ENCODE data around the gene VWA1. TPM values are rescaled to one million over a fixed set of nuclear protein-coding genes. Genes with fewer than 3 reads are reported as not detected.
"Not testable (repeated sequence)": the region's sequence is repeated elsewhere in the genome, so short reads cannot be mapped to it uniquely, and the experiment has no call there.

VWA1 gene
- total RNA-seq, 2 experiments from 2014 or later = not detected

DNA sequence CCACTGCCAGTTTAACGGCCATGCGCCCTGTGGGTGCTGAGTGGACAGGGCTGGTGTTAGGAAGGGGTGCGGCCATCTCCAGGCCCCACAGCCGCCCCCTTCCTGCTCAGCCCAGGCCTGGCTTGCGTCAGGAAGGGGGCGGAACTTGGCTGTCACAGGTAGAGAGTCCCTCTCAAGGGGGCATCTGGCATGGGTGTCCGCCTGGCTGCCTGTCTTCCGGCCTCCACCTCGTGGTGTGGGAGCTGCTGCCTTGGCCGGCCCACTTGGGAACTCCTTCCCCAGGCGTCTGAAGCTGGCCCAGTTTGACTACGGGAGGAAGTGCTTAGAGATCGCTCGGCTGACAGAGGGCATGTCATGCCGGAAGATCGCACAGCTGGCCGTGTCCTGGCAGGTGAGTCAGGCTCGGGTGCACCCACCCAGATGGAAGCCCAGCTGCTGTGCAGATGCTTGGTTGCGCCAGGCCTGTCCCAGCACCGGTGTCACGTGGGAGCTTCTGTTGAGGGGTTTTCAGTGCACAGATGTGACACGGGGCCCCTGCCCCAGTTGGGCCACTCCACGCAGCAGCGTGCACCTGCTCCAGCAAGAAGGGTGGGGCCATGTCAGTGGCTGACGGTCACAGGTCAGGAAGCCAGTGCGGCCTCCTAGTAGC lies 27.0 kb downstream of the VWA1 start:
- BruUV-seq (replicated peaks) = no TSS peak
- POLR2A ChIA-PET = interaction anchor here (0.6 to 0.9 kb wide), 2 partner anchors 87 to 405 kb away, joined by 3 read pairs; partner anchors contain the start of gene AURKAIP1
- H4K20me1 ChIP-seq (ENCODE audit: insufficient read depth, low read length) = no peaks in the 10 kb centered on the region

DNA sequence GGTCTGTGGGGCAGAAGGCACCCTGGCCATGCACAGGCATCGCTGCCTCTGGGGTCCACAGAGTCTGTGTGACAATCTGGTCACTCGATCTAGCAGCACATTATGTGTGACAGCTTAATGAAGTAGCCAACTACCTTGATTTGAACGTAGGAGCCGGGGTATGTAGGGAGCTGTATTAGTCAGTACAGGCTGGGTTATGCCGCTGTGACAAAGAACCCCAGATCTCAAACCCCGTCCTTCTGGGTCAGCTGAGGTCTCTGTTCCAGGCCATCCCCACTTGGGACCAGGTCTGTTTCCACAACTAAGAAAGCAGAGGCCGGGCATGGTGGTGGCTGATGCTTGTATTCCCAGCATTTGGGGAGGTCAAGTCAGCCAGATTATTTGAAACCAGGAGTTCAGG lies 27.8 kb downstream of the VWA1 start:
- H3K4me3 ChIP-seq (ENCODE audit: low read depth, low read length, poor library complexity, severe bottlenecking) = no peak overlapping the region
- intact Hi-C loops (cut with micrococcal nuclease; ENCODE audit: unreplicated experiment) = loop anchor here (2.0 to 5.0 kb wide), 2 partner anchors 91 to 116 kb away; partner anchors contain the start of gene DVL1
- TF ChIP-seq, protein P1, sequence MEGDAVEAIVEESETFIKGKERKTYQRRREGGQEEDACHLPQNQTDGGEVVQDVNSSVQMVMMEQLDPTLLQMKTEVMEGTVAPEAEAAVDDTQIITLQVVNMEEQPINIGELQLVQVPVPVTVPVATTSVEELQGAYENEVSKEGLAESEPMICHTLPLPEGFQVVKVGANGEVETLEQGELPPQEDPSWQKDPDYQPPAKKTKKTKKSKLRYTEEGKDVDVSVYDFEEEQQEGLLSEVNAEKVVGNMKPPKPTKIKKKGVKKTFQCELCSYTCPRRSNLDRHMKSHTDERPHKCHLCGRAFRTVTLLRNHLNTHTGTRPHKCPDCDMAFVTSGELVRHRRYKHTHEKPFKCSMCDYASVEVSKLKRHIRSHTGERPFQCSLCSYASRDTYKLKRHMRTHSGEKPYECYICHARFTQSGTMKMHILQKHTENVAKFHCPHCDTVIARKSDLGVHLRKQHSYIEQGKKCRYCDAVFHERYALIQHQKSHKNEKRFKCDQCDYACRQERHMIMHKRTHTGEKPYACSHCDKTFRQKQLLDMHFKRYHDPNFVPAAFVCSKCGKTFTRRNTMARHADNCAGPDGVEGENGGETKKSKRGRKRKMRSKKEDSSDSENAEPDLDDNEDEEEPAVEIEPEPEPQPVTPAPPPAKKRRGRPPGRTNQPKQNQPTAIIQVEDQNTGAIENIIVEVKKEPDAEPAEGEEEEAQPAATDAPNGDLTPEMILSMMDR (conservative IDR thresholded peaks at IDR 0.05; ENCODE audit: low read length) = no peak
- no peak for TF ChIP-seq EZH2phosphoT487 (IDR thresholded peaks at IDR 0.05; ENCODE audit: borderline replicate concordance, low read depth, low read length)
- CTCF ChIA-PET (ENCODE audit: unreplicated experiment) = no interaction called here
- H3K4me2 ChIP-seq (ENCODE audit: low read length) = no peak overlapping the region
- H3K9me3 ChIP-seq (ENCODE audit: low read length) = 0 out of 2 replicates have a peak, but pooled peaks cover 8% of the 10 kb centered on the region
- no peaks in the 10 kb centered on the region for H4K20me1 ChIP-seq (ENCODE audit: insufficient read depth, low read length)
- no peaks in the 10 kb centered on the region for H3K36me3 ChIP-seq (ENCODE audit: insufficient read depth, low read length)
- H3K79me2 ChIP-seq (ENCODE audit: insufficient read depth, low read depth, low read length) = no peaks in the 10 kb centered on the region
- peaks cover 22% of the 10 kb centered on the region for H3K4me1 ChIP-seq (ENCODE audit: insufficient read depth, low read length, poor library complexity, severe bottlenecking)
- H3K9me2 ChIP-seq (ENCODE audit: insufficient read depth, low read length) = no peaks in the 10 kb centered on the region
- no TSS peak for BruUV-seq (replicated peaks)
- no peak for DNase-seq (ENCODE audit: low spot score)
- peak overlapping the region; percentile 77 for H3K27ac ChIP-seq (ENCODE audit: low read depth, low read length, poor library complexity, severe bottlenecking)
- POLR2A ChIA-PET = no interaction called here
- no peak overlapping the region for H2AFZ ChIP-seq (ENCODE audit: low read length)

More for the DNA sequence above, 27.0 kb downstream of the VWA1 start:
- Histone ChIP-seq H3K4me1 (ENCODE audit: insufficient read depth, low read length, poor library complexity, severe bottlenecking) (peaks cover 22% of the 10 kb centered on the region), H3K27ac (ENCODE audit: low read depth, low read length, poor library complexity, severe bottlenecking) (peak overlapping the region; percentile 77), H3K36me3 (ENCODE audit: insufficient read depth, low read length) (no peaks in the 10 kb centered on the region), H3K4me2 (ENCODE audit: low read length) (peak overlapping the region; percentile 54), H3K9me2 (ENCODE audit: insufficient read depth, low read length) (no peaks in the 10 kb centered on the region), H3K9me3 (ENCODE audit: low read length) (0 out of 2 replicates have a peak, but pooled peaks cover 8% of the 10 kb centered on the region), H3K4me3 (ENCODE audit: low read depth, low read length, poor library complexity, severe bottlenecking) (peak overlapping the region; percentile 33), H3K79me2 (ENCODE audit: insufficient read depth, low read depth, low read length) (no peaks in the 10 kb centered on the region), H2AFZ (ENCODE audit: low read length) (peak overlapping the region; percentile 55; the same call in 1 of the 2 replicates)
- intact Hi-C loops (cut with micrococcal nuclease; ENCODE audit: unreplicated experiment) = loop anchor here (1.0 to 5.0 kb wide), 3 partner anchors 9 to 115 kb away; partner anchors contain the start of genes ATAD3B and DVL1
- TF ChIP-seq EZH2phosphoT487 (IDR thresholded peaks at IDR 0.05; ENCODE audit: borderline replicate concordance, low read depth, low read length) = no peak
- TF ChIP-seq, protein P1 (conservative IDR thresholded peaks at IDR 0.05; ENCODE audit: low read length) = no peak
- DNase-seq (ENCODE audit: low spot score) = peak; percentile 89
- CTCF ChIA-PET (ENCODE audit: unreplicated experiment) = interaction anchor here (0.5 kb wide), 1 partner anchor 26 kb away, joined by 3 read pairs; no protein-coding TSS in a partner anchor

DNA sequence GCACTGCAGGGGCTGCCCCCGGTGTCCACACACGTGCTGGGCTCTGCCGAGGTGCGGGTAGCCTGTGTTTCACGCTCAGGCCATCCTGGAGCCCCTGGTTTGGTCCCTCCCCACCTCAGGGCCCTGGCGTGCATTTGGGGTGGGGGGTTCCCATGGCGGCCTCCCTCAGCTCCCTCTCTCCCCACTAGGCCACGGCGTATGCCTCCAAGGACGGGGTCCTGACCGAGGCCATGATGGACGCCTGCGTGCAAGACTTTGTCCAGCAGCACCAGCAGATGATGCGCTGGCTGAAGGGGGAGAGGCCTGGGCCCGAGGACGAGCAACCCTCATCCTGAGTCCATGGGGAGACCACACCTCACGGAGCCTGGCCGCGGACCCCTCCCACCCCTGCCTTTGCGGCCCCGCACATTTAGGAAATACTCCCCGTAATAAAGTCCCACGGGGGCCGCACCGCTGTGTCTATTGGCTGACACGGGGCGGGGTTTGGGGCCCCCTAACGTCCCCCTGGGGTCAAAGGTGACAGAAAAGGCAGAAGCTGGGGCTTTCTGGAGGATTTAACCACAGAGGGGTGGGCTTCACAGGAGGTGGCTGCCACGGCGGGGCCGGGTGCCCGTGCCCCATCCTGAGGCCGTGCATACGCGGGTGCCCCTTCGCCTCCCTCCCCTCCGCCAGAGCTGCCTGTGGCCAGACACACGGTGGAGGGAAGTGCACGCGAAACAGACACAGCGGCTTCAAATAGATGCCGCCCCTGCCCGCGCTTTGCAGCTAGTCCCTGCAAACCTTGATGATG lies 32.9 kb downstream of the VWA1 start:
- peaks cover 24% of the 10 kb centered on the region for H3K79me2 ChIP-seq (ENCODE audit: insufficient read depth, low read depth, low read length)
- H4K20me1 ChIP-seq (ENCODE audit: insufficient read depth, low read length); DNase-seq (ENCODE audit: low spot score); H3K9me2 ChIP-seq (ENCODE audit: insufficient read depth, low read length); H2AFZ ChIP-seq (ENCODE audit: low read length); H3K9me3 ChIP-seq (ENCODE audit: low read length); H3K36me3 ChIP-seq (ENCODE audit: insufficient read depth, low read length); CTCF ChIA-PET (ENCODE audit: unreplicated experiment); H3K4me3 ChIP-seq (ENCODE audit: low read depth, low read length, poor library complexity, severe bottlenecking); intact Hi-C loops (cut with micrococcal nuclease; ENCODE audit: unreplicated experiment); BruUV-seq (replicated peaks); POLR2A ChIA-PET; H3K27ac ChIP-seq (ENCODE audit: low read depth, low read length, poor library complexity, severe bottlenecking); H3K4me2 ChIP-seq (ENCODE audit: low read length): not testable (repeated sequence)
- H3K4me1 ChIP-seq (ENCODE audit: insufficient read depth, low read length, poor library complexity, severe bottlenecking) = peaks cover 30% of the 10 kb centered on the region

All from OCI-LY7 (cell line).